HepG2 (cell line): Measurements from ENCODE around the gene INTS2. TPM values are rescaled to one million over a fixed set of nuclear protein-coding genes. Genes with fewer than 3 reads are reported as not detected.

ENCODE experiments used
- ATRX ChIP-seq: sonication (generic); formaldehyde crosslinking; IDR thresholded peaks from 2 replicates; pipeline ENCODE4 v1.4.0; 2020; ENCODE audit warnings: missing genetic modification reagents, borderline replicate concordance
- BCL6 ChIP-seq: IDR thresholded peaks from 2 replicates; pipeline ENCODE4 v1.6.1; 2016; ENCODE audit warnings: missing genetic modification reagents, missing compliant biosample characterization
- EZH2 ChIP-seq: conservative IDR thresholded peaks from 2 replicates; pipeline ENCODE4 v1.6.1; 2012; ENCODE audit warnings: mild to moderate bottlenecking, low read depth, low read length, moderate library complexity
- IRF2 ChIP-seq: IDR thresholded peaks from 2 replicates; pipeline ENCODE4 v1.6.1; 2018; ENCODE audit warnings: missing genetic modification reagents, missing compliant biosample characterization
- KDM5B ChIP-seq: sonication (generic); formaldehyde crosslinking; IDR thresholded peaks from 2 replicates; pipeline ENCODE4 v1.4.0; 2020; ENCODE audit warnings: missing genetic modification reagents, mild to moderate bottlenecking, borderline replicate concordance
- MAFF ChIP-seq: IDR thresholded peaks from 2 replicates; pipeline ENCODE4 v1.6.1; 2011; ENCODE audit warnings: low read depth, low read length, improper control_type of control experiment
- NCOR1 ChIP-seq: fragments of 200-600 bp; sonication (generic); IDR thresholded peaks from 2 replicates; pipeline ENCODE4 v1.7.0; 2017; ENCODE audit warnings: antibody characterized with exemption, low read length, borderline replicate concordance
- RFXAP ChIP-seq: sonication (generic); formaldehyde crosslinking; IDR thresholded peaks from 2 replicates; pipeline ENCODE4 v1.4.0; 2020; ENCODE audit warnings: missing genetic modification reagents, borderline replicate concordance
- RXRB ChIP-seq: IDR thresholded peaks from 2 replicates; pipeline ENCODE4 v1.6.1; 2016; ENCODE audit warnings: borderline replicate concordance, missing genetic modification reagents, missing compliant biosample characterization
- SP2 ChIP-seq: sonication (generic); formaldehyde crosslinking; IDR thresholded peaks from 2 replicates; pipeline ENCODE4 v1.5.1; 2020; ENCODE audit warnings: mild to moderate bottlenecking, missing genetic modification reagents
- SP5 ChIP-seq: IDR thresholded peaks from 2 replicates; pipeline ENCODE4 v1.6.1; 2016; ENCODE audit warnings: low read depth, borderline replicate concordance
- TOPORS ChIP-seq: sonication (generic); formaldehyde crosslinking; IDR thresholded peaks from 2 replicates; pipeline ENCODE4 v1.8.0; 2023; ENCODE audit warnings: mild to moderate bottlenecking, missing genetic modification reagents
- ZBTB7B ChIP-seq: sonication (generic); formaldehyde crosslinking; IDR thresholded peaks from 2 replicates; pipeline ENCODE4 v1.4.0; 2020; ENCODE audit warnings: missing genetic modification reagents
- ZNF317 ChIP-seq: sonication (generic); formaldehyde crosslinking; IDR thresholded peaks from 2 replicates; pipeline ENCODE4 v1.5.0; 2020; ENCODE audit warnings: mild to moderate bottlenecking, missing genetic modification reagents
- ZNF354B ChIP-seq: sonication (generic); formaldehyde crosslinking; IDR thresholded peaks from 2 replicates; pipeline ENCODE4 v1.8.0; 2022; ENCODE audit warnings: mild to moderate bottlenecking, missing genetic modification reagents
- ZNF367 ChIP-seq: sonication (generic); formaldehyde crosslinking; IDR thresholded peaks from 2 replicates; pipeline ENCODE4 v1.4.0; 2020; ENCODE audit warnings: missing genetic modification reagents, borderline replicate concordance
- ZNF670 ChIP-seq: sonication (generic); formaldehyde crosslinking; IDR thresholded peaks from 2 replicates; pipeline ENCODE4 v1.8.0; 2022; ENCODE audit warnings: mild to moderate bottlenecking, missing genetic modification reagents, borderline replicate concordance
- ZNF709 ChIP-seq: sonication (generic); formaldehyde crosslinking; IDR thresholded peaks from 2 replicates; pipeline ENCODE4 v1.5.0; 2020; ENCODE audit warnings: mild to moderate bottlenecking, missing genetic modification reagents
- ZNF776 ChIP-seq: sonication (generic); formaldehyde crosslinking; IDR thresholded peaks from 2 replicates; pipeline ENCODE4 v1.4.0; 2020; ENCODE audit warnings: mild to moderate bottlenecking, missing genetic modification reagents
- ZNF816 ChIP-seq: sonication (generic); formaldehyde crosslinking; IDR thresholded peaks from 2 replicates; pipeline ENCODE4 v1.8.0; 2022; ENCODE audit warnings: missing genetic modification reagents, mild to moderate bottlenecking, borderline replicate concordance
- polyA plus RNA-seq, 8 experiments: library from polyadenylated mRNA; depleted of rRNA in 3 of 8; stranded (reverse) in 7 of 8; unstranded in 1 of 8; fragments of >200 nt; fragmentation: Illumina TruSeq in 4 of 8; extraction: Trizol in 4 of 8; gene quantifications; 2 replicates each; pipeline versions ENCODE4 v1.2.1 to v1.2.3, GENCODE V29; 2011 to 2016; ENCODE audit warnings: low read depth in 4 of 8, missing spikeins in 1 of 8, mixed read lengths in 1 of 8; ENCODE audit not compliant: insufficient read depth in 1 of 8
- total RNA-seq, 5 experiments: library from RNA; depleted of rRNA; stranded (reverse); fragments of >200 nt; fragmentation: Illumina TruSeq; extraction: Trizol; gene quantifications; 2 replicates each; pipeline ENCODE4 v1.2.3, GENCODE V29; 2016; ENCODE audit warnings: low read depth in 1 of 5
- TF ChIP-seq, protein P1 (sequence below): sonication (generic); formaldehyde crosslinking; conservative IDR thresholded peaks from 2 replicates; pipeline ENCODE4 v1.8.0; 2022; ENCODE audit warnings: mild to moderate bottlenecking, moderate library complexity, missing genetic modification reagents
- TF ChIP-seq, protein P2 (sequence below): sonication (generic); formaldehyde crosslinking; IDR thresholded peaks from 2 replicates; pipeline ENCODE4 v1.4.0; 2020; ENCODE audit warnings: missing genetic modification reagents, low read depth, mild to moderate bottlenecking, borderline replicate concordance
- TF ChIP-seq, protein P3 (sequence below): sonication (generic); formaldehyde crosslinking; IDR thresholded peaks from 2 replicates; pipeline ENCODE4 v1.5.0; 2020; ENCODE audit warnings: missing genetic modification reagents, mild to moderate bottlenecking, borderline replicate concordance
- TF ChIP-seq, protein P4 (sequence below), 2 experiments: fragments of 450-650 bp in 1 of 2; sonication (generic) in 1 of 2; formaldehyde crosslinking; IDR thresholded peaks; 2 replicates each; pipeline versions ENCODE4 v1.5.0 to v1.8.0; 2020 to 2022; ENCODE audit warnings: mild to moderate bottlenecking in 1 of 2, missing genetic modification reagents in 1 of 2
- TF ChIP-seq, protein P5 (sequence below): IDR thresholded peaks from 2 replicates; pipeline ENCODE4 v1.6.1; 2018; ENCODE audit warnings: missing genetic modification reagents

INTS2 gene
- total and polyA plus RNA-seq, 2 of the 13 experiments (the other 11 are each of a cell fraction or from before 2014, with no cell fraction given), result 20.5 to 30.2 TPM

DNA sequence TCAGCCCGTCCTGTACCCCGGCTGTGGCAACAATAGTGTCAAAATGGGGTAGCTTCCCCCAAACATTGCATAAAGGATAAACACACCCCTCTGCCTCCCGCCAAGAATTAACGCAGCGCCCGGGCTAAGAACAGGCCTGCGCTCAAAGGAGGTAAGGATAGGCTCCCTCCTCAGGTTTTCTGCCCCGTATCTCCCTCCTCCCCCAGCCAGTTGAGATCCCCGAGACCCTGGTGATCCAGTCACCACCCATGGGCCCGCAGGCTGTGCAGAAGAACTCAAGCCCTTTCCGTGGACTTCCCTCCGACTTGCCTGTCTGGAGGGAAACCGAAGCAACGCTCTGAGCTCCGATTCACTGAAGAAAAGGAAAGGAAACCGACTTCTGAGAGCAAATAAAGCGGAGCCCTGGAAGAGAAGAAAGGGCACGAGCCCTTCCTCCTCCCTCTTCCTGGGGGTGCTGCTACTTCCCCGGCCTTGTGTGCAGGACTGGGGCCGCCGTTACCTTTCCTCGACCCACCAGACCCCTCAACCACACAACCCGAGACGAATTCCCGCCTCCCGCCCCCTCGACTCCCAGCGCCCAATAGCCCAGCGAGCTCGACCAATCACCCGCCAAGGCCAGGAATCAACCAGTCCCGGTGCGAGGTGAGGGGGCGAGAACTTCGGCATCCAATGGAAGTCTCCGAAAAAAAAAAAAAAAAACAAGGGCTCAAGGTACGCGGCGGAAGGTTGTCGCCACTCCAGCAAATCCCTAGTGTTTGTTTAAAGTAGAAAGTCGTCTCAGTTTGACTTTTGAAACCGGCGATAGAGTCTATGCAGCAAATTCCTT is 64.6 kb downstream of the INTS2 start, which contains the start of gene BRIP1 (continued):
- TF ChIP-seq MAFF (peak; percentile 77), NCOR1 (peak; percentile 79; the same call in 1 of the 2 replicates), ZNF776 (0 out of 2 replicates have a peak, but pooled peaks have one; percentile 17), EZH2 (no peak), ZNF367 (CRISPR knock-in tag) (no peak), ZNF354B (CRISPR knock-in tag) (no peak), SP5 (CRISPR knock-in tag) (no peak), ZNF317 (CRISPR knock-in tag) (no peak; the same call in 1 of the 2 replicates), BCL6 (peak; percentile 50; the same call in 1 of the 2 replicates), KDM5B (CRISPR knock-in tag) (peak; percentile 88; the same call in 1 of the 2 replicates), IRF2 (CRISPR knock-in tag) (no peak; the same call in 1 of the 2 replicates), TOPORS (CRISPR knock-in tag) (peak; percentile 80; the same call in 1 of the 2 replicates), ZNF670 (no peak), ZNF709 (CRISPR knock-in tag) (0 out of 2 replicates have a peak, but pooled peaks have one; percentile 8), SP2 (CRISPR knock-in tag) (peak; percentile 97), ZNF816 (CRISPR knock-in tag) (peak; percentile 61; the same call in 1 of the 2 replicates), RXRB (no peak; the same call in 1 of the 2 replicates), ZBTB7B (CRISPR knock-in tag) (peak; percentile 58; the same call in 1 of the 2 replicates), ATRX (CRISPR knock-in tag) (no peak), RFXAP (CRISPR knock-in tag) (no peak)
- TF ChIP-seq, protein P1, sequence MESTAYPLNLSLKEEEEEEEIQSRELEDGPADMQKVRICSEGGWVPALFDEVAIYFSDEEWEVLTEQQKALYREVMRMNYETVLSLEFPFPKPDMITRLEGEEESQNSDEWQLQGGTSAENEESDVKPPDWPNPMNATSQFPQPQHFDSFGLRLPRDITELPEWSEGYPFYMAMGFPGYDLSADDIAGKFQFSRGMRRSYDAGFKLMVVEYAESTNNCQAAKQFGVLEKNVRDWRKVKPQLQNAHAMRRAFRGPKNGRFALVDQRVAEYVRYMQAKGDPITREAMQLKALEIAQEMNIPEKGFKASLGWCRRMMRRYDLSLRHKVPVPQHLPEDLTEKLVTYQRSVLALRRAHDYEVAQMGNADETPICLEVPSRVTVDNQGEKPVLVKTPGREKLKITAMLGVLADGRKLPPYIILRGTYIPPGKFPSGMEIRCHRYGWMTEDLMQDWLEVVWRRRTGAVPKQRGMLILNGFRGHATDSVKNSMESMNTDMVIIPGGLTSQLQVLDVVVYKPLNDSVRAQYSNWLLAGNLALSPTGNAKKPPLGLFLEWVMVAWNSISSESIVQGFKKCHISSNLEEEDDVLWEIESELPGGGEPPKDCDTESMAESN (CRISPR knock-in tag), result peak; percentile 62; the same call in 1 of the 2 replicates
- TF ChIP-seq, protein P2, sequence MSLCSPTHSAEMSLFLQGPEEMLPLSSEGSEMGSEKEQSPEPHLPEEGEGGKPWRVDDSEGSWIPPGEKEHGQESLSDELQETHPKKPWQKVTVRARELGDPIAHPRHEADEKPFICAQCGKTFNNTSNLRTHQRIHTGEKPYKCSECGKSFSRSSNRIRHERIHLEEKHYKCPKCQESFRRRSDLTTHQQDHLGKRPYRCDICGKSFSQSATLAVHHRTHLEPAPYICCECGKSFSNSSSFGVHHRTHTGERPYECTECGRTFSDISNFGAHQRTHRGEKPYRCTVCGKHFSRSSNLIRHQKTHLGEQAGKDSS (CRISPR knock-in tag), result no peak
- TF ChIP-seq, protein P3, sequence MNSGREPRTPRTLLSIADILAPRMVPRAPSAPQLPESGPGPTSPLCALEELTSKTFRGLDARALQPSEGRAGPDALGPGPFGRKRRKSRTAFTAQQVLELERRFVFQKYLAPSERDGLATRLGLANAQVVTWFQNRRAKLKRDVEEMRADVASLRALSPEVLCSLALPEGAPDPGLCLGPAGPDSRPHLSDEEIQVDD (CRISPR knock-in tag), result no peak
- TF ChIP-seq, protein P4, sequence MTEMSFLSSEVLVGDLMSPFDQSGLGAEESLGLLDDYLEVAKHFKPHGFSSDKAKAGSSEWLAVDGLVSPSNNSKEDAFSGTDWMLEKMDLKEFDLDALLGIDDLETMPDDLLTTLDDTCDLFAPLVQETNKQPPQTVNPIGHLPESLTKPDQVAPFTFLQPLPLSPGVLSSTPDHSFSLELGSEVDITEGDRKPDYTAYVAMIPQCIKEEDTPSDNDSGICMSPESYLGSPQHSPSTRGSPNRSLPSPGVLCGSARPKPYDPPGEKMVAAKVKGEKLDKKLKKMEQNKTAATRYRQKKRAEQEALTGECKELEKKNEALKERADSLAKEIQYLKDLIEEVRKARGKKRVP (CRISPR knock-in tag; IDR thresholded peaks at IDR 0.05), result peak in 1 of 2 experiments; percentile 62; a peak in 2 of 4 replicates
- TF ChIP-seq, protein P5, sequence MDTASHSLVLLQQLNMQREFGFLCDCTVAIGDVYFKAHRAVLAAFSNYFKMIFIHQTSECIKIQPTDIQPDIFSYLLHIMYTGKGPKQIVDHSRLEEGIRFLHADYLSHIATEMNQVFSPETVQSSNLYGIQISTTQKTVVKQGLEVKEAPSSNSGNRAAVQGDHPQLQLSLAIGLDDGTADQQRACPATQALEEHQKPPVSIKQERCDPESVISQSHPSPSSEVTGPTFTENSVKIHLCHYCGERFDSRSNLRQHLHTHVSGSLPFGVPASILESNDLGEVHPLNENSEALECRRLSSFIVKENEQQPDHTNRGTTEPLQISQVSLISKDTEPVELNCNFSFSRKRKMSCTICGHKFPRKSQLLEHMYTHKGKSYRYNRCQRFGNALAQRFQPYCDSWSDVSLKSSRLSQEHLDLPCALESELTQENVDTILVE (CRISPR knock-in tag), result no peak
